Activated naive CD4-positive, alpha-beta T cell (primary cell): ENCODE measurements around the gene ZNF804B.

ENCODE experiments used
- DNase-seq, 4 experiments: peaks; one replicate each; lab custom pipeline; 2025; lab: John Stamatoyannopoulos, UW

Gene ZNF804B

GRCh38 chr7:88967432-88967831 lies 207.9 kb downstream of the ZNF804B start:
- DNase-seq, result no peak

- no peak for DNase-seq
These were observed 209.7 kb downstream of the ZNF804B start for GRCh38 chr7:88969167-88969566.

GRCh38 chr7:88985295-88985694 lies 225.8 kb downstream of the ZNF804B start:
- DNase-seq, result no peak

DNA sequence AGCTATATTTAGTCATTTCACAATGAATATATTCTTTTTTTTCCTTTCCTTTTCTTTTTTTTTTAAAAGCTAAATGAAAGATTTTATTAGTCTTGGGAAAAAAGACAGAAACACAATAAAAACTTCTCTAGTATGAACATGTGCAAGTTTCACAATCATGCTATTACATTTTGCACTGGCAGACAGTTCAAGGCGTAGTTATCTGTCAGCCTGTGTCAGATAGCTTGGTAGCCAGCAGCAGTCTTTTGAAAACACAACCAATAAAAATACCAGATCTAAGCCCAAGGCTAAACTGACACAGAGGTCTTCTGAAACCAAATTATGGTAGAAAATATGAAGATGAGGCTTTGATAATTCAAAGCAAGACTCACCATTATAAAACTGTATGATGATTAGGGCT lies 241.8 kb downstream of the ZNF804B start:
- DNase-seq, result no peak

DNA sequence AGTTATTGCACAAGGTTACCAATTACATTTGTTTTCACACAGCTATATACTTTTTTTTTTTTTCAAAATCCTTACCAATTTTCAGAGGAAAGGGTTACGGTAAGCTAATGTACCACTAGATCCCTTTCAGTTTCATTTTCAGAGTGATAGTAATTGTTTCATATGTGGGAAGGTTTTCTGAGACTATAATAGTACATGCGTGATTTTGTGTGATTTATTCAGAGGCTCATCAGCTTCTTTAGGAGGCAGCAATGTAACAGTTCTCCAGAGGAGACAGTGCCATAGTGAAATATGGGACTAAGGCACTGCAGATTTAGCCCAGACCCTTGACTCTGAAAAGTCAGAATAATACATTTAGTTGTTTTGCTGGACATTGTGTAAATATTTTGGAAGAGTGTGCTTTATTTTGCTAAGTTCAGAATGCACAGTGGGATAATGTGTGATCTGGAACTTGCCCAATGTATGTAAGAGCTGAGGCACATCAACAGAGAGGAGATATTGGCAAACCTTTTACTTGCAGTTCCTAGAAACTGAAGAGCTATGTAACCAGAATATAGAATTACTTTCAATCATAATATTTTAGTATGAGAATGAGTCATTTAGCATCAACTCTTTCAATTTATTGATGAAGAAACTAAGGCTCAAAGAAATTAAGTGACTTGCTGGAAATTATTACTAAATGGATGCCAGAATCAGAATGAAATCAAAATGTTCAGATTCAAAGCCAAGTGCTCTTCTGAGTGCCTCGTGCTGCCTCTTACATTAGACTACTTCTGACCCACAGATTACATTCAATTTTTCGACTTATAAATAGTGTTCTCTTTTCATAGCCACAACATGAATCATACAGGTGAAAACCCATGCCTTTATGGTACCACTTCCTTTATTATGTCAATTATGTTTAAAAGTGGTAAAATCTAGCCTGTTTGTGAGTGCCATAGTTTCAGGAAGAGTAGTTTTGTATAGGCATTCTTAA lies 243.8 kb downstream of the ZNF804B start:
- DNase-seq, result no peak

DNA sequence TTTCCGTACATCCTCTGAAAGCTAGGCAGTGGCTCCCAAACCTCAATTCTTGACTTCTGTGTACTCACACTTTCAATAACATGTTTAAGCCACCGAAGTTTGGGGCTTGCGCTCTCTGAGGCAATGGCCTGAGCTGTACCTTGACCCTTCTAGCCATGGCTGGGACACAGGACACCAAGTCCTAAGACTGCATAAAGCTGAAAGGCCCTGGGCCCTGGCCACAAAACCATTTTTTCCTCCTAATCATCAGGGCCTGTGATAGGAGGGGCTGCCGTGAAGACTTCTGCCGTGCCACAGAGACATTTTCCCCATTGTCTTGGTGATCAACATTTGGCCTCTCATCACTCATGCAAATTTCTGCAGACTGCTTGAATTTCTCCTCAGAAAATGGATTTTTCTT lies 252.5 kb downstream of the ZNF804B start:
- DNase-seq, result no peak

DNA sequence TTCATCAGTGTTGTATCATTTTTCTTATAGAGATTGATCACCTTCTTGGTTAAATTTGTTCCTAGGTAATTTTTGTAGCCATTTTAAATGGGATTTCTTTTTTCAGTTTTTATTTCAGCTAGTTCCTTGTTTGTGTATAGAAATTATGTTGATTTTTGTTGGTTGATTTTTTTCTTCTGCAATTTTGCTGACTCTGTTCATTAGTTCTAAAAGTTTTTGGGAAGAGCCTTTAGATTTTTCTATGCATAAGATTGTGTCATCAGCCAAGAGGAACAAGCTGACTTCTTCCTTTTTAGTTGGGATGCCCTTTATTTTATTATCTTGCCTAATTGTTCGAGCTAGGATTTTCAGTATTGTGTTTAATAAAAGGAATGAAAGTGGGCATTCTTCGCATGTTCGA lies 258.2 kb downstream of the ZNF804B start:
- no peak for DNase-seq

DNA sequence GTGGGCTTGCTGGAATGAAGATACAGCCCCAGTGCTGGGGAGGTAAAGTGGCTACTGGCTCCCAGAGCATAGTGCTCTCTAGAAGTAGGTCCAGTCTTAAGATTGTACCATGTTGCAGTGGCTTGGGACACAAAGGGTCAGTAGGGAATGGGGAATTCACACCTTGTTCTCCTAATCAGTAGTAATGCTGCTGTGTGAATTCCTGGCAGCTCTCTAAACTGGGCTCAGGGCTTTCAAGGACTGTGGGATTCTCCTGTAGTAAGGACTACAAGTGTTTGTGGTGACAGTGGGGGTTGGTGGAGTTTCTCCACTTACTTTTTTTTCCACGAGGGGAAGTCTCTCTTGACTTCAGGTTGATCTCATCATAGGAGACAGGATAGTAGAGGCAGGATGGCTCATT lies 262.2 kb downstream of the ZNF804B start:
- no peak for DNase-seq

- DNase-seq, result no peak
These were observed 263.7 kb downstream of the ZNF804B start for GRCh38 chr7:89023206-89023605.

- DNase-seq, result no peak
These were observed 264.4 kb downstream of the ZNF804B start for GRCh38 chr7:89023877-89024276.

- DNase-seq, result no peak
These were observed 268.3 kb downstream of the ZNF804B start for GRCh38 chr7:89027781-89028180.

DNA sequence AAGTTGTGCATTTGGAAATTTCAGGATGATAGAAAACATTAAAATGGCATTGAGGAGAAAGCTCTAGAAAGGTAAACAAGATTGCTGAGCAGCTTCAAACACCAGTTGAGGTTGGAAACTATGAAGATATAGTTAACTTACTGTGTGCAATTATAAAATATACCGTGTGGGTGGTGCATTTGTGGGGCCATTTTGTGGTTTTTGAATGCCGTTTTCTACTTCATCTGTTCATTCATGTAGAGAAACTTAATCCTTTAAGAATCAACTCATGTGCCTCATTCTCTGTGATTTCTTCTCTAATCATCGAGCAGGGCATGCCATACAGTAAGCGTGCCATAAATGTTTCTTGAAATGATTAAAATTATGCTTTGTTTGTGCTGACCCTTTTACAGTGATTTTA lies 268.8 kb downstream of the ZNF804B start:
- no peak for DNase-seq

- no peak for DNase-seq
These were observed 270.4 kb downstream of the ZNF804B start for GRCh38 chr7:89029864-89030263.

- DNase-seq, result no peak
These were observed 281.7 kb downstream of the ZNF804B start for GRCh38 chr7:89041240-89041639.

DNA sequence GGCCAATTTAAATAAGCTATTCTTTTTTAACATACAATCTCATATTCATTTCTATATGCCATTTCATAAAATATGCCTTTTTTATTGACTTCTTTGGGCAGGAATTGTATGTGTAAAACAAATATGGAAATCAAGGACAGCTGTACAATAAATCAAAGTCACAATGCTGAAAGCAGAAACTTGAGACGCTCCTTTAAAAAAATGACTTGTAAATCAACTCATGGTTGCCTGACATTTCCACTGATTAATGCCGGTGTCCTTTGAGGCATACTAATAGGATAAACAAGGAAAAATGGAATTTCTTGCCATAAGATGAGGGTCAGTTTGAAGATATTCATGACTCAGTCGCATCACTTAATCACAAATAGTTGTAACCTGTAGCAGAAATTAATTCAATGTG lies 283.4 kb downstream of the ZNF804B start:
- DNase-seq, result no peak

DNA sequence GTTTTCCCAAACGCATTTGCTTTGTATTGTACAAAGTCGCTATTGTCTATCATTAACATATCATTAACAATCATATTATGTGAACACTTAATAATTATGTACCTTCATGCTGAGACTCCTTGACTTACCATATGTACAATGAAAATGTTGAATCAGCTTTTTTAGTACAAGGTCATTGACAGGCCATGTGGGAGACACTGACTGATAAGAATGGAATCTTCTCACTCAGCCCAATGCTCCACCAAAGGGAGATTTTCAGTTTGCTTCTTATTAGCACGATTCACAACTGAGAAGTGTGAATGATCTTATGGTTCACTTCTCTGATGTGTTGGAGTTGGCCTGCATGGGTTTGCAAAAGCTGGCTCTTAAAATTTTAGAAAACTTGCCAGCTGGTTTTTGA lies 289.5 kb downstream of the ZNF804B start:
- DNase-seq, result no peak

DNA sequence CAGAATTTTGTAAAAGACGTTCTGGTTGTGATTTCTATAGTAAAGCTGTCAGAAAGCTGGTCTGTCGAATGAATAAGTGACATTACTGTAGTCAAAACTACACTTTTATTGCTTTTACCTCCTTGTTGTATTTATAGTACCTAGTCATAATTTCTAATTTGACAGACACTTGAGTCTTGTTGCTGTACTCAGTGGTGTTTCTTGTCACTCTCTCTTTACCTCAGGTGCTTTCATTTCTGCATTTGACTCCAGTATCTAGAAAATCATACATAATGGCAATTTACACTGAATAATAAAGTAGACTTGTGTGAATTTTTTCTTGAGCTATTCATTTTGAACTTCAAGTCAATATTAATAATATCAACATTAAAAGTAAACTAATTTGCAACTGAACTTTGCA lies 293.6 kb downstream of the ZNF804B start:
- no peak for DNase-seq

- DNase-seq, result no peak
These were observed 294.9 kb downstream of the ZNF804B start for GRCh38 chr7:89054361-89054760.

DNA sequence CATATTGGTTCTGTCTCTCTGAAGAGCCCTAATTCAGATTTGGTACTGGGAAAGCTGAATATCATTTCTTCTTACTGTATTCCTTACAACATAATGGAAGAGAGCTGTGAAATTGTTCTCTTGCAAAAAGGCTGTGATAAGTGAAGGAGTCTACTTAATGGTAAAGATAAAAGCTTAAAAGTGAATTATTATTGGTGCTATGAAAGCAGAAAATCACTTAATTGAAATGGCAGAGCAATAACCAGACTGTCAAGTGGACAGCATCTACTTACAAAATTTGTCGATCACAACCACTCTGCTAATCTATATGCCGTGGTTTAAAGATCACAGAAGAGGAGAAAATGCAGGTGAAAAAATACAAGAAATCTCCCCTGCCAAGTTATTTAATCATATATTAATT lies 300.7 kb downstream of the ZNF804B start:
- no peak for DNase-seq

DNA sequence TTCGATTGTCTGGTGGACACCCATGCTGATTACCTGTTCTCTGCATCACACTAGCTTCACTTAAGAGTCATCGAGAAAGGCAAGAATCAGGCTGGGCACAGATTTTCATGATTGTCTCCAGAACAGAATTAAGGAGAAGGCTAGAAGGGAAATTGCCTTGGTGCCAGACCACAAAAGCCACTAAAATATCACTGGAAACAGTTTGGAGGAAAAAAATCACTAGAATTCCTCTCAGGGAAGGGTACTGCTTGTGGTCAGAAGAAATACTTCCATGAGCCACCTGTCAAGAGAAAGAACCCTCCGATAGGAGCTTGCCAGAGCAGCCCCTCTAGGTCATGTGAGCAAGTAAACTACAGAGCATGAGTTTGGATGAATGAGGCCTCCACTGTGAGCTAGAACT lies 305.3 kb downstream of the ZNF804B start:
- DNase-seq, result no peak

GRCh38 chr7:89067048-89067447 lies 307.5 kb downstream of the ZNF804B start:
- DNase-seq, result no peak

GRCh38 chr7:89072081-89072480 lies 312.6 kb downstream of the ZNF804B start:
- DNase-seq, result no peak

DNA sequence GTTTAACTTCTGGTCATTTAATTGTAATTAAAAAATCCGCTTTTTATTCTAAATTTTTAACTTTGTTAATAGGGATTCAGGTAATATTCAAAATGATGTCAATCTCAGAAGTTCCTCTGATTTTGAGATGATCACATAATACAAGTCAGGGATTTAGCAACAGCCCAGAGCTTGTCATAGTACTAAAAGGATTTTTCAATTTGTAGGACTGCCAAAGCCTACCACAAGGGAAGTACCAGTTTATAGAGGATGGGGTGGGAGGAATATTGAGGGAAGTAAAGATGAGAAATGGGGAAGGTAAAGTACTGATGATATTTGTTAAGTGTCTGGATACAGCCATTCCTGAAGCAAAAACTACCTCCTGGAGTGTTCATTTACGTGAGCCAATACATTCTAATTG lies 314.3 kb downstream of the ZNF804B start:
- DNase-seq, result no peak

- no peak for DNase-seq
These were observed 318.5 kb downstream of the ZNF804B start for GRCh38 chr7:89077992-89078391.
